Rectal smooth muscle tissue (tissue), 1 donor: ENCODE data around the gene MPP3.

Experiments
- H3K27ac ChIP-seq: one replicate; pipeline ENCODE4 v1.7.0; 2013; ENCODE audit warnings: low read depth, low read length, inconsistent platforms
- H3K27me3 ChIP-seq: one replicate; pipeline ENCODE4 v1.7.0; 2013; ENCODE audit warnings: low read length; ENCODE audit not compliant: control insufficient read depth, insufficient read depth
- H3K36me3 ChIP-seq: one replicate; pipeline ENCODE4 v1.7.0; 2013; ENCODE audit warnings: low read length; ENCODE audit not compliant: control insufficient read depth, insufficient read depth
- H3K4me1 ChIP-seq: one replicate; pipeline ENCODE4 v1.7.0; 2013; ENCODE audit warnings: low read length; ENCODE audit not compliant: control insufficient read depth, insufficient read depth
- H3K4me3 ChIP-seq: one replicate; pipeline ENCODE4 v1.7.0; 2013; ENCODE audit warnings: low read length
- H3K9ac ChIP-seq: one replicate; pipeline ENCODE4 v1.7.0; 2013; ENCODE audit warnings: low read length

The MPP3 gene

GRCh38 chr17:43820759-43821158 is 12.2 kb downstream of the MPP3 start:
- H3K9ac ChIP-seq, result no peak overlapping the region
- H3K36me3 ChIP-seq, result no peaks in the 10 kb centered on the region
- H3K27me3 ChIP-seq, result no peaks in the 10 kb centered on the region
- no peak overlapping the region for H3K27ac ChIP-seq
- H3K4me1 ChIP-seq, result peaks cover 6% of the 10 kb centered on the region
- H3K4me3 ChIP-seq, result no peak overlapping the region

DNA sequence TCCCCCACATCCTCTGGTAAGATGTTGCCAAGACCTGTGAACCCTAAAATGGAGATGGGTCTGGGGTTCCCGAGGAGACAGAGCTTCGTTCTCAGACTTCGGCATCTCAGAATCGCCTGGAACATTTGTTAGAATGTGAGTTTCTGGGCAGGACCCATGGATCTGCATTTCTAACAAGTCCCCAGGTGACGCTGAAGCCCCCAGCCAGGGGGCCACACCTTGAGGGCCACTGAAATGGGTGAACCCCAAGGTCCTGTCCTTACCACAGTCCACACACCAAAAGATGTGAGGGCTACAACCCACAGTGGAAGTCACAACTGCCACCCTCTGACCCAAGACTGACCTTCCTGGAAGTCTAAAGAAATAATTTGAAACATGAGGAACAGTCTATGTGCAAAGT is 14.0 kb downstream of the MPP3 start:
- Histone ChIP-seq H3K27me3 (no peaks in the 10 kb centered on the region), H3K36me3 (no peaks in the 10 kb centered on the region), H3K4me1 (peaks cover 6% of the 10 kb centered on the region), H3K27ac (no peak overlapping the region), H3K9ac (no peak overlapping the region), H3K4me3 (no peak overlapping the region)

DNA sequence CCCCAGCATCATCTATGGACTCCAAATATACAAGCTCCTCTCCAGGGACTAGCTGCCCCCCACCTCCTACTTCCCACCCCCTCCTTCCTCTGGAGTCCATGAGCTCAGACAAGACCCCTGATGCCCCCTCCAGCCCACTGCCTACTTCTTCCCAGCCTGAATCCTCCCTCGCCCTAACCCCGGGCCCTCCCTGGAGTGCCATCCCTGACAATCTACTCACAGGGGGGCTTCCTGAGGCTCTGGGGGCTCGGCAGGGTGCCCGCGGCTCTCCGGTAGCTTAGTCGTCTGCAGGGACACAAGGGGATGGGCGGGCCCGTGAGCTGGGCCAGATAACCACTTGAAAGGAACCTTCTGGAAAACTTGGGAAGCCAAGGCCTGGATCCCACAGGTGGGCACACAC is 15.1 kb downstream of the MPP3 start:
- Histone ChIP-seq H3K4me1 (no peaks in the 10 kb centered on the region), H3K9ac (no peak overlapping the region), H3K4me3 (no peak overlapping the region), H3K27me3 (no peaks in the 10 kb centered on the region), H3K27ac (no peak overlapping the region), H3K36me3 (no peaks in the 10 kb centered on the region)

DNA sequence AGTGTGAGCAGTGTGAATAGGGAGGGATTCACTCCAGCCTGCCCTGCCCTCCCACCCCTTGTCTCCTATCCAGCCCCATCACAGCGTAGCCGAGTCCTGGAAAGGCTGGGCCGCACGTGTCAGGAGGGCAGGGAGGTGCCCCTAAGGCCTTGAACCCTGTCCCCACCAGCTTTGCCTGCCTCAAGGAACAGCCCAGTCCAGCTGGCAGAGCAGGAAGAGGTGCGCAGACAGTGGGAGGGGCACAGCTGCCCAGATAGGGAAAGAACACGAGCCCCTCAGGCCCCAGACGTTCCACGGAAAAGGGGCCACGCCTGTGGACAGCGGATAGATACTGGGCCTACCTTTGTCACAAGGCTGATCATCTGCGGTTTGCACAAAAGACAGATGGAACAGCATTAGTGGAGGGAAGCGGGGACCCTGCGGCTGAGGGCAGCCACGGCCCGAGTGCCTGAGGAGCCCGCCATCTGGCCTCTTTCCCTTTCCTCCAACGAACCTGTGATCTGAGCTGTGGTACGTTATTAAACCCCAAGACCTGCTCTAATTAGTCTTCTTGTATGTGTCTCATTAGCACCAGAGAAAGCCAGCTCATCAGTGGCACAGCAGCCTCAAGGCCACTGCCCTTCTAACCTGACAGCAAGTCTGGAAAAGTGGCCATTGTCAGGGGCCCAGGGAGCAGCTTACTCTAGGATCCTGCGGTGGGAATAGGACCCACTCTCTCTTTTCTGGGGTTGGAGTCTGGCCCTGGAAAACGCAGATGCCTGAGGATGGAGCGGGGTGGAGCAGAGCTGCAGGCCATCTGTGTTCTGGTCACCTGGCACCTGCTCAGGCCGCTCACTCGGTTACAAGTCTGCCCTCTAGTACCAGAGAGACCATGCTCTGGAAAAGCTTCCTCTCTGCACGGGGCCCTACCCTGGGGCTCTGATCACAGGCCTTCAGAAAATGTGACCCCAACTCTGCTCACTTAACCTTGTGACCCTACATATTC is 16.3 kb downstream of the MPP3 start:
- no peak overlapping the region for H3K27ac ChIP-seq
- H3K9ac ChIP-seq, result no peak overlapping the region
- H3K4me1 ChIP-seq, result no peaks in the 10 kb centered on the region
- H3K36me3 ChIP-seq, result no peaks in the 10 kb centered on the region
- H3K27me3 ChIP-seq, result no peaks in the 10 kb centered on the region
- H3K4me3 ChIP-seq, result no peak overlapping the region

DNA sequence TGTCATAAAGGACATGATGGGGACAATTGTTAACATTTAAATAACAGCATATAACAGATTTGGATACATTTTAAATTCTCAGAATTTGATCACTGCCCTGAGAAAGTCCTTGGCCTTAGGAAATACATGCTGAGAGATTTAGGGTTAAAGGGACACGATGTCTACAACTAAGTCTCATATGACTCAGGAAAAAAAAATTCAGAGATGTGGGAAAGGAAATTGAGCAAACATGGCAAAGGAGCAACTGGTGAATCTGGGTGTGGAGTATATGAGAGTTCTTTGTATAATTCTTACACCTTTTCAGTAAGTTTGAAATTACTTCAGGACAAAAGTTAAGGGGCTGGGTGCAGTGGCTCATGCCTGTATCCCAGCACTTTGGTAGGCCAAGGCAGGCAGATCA is 18.2 kb downstream of the MPP3 start:
- no peaks in the 10 kb centered on the region for H3K36me3 ChIP-seq

DNA sequence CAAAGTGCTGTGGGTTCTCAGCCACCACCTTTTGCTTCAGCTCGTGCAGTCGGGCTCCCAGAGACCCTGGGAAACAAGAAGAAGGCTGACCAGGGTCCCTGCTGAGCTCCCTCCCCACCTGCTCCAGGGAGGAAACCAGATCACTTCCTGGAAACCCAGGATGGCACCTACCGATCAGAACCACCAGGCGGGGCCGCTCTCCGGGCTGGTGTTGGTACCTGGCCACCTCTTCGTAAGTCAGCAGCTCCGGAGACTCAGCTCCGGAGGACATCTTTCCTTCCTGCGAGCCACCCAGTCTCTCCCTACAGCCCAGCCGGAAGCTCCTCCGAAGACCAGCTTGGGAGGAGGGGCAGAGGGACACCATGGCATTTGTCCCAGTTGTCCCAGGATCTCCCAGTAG is 18.9 kb downstream of the MPP3 start:
- no peak overlapping the region for H3K4me3 ChIP-seq
- H3K36me3 ChIP-seq, result no peaks in the 10 kb centered on the region
- no peak overlapping the region for H3K27ac ChIP-seq
- no peaks in the 10 kb centered on the region for H3K4me1 ChIP-seq
- H3K27me3 ChIP-seq, result no peaks in the 10 kb centered on the region
- no peak overlapping the region for H3K9ac ChIP-seq

More for the DNA sequence above, 18.2 kb downstream of the MPP3 start:
- Histone ChIP-seq H3K4me1 (no peaks in the 10 kb centered on the region), H3K4me3 (no peak overlapping the region), H3K9ac (no peak overlapping the region), H3K27ac (no peak overlapping the region), H3K27me3 (no peaks in the 10 kb centered on the region)

DNA sequence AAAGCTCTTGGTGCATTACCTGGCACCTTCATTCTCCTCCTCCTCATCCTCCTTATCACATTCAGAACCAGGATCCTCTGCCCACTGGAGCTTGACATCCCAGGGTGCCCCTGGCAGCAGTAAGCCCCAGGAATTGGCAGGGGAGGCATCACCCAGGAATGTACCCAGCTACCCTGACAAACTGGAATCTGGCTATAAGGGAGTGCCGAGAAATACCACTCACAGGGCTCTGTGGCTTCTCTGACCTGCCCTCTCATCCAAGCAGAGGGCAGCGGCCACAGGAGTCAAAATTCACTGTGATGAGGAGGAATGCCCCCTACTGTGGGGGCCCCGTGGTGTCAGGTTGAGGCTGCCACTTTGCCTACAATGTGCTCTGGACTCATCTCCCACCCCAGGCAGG is 19.6 kb downstream of the MPP3 start:
- H3K4me1 ChIP-seq, result no peaks in the 10 kb centered on the region

GRCh38 chr17:43812396-43813265 is 20.3 kb downstream of the MPP3 start:
- Histone ChIP-seq H3K4me1 (no peaks in the 10 kb centered on the region), H3K36me3 (no peaks in the 10 kb centered on the region), H3K9ac (no peak overlapping the region), H3K27ac (no peak overlapping the region), H3K27me3 (no peaks in the 10 kb centered on the region), H3K4me3 (no peak overlapping the region)

More for the DNA sequence above, 19.6 kb downstream of the MPP3 start:
- Histone ChIP-seq H3K9ac (no peak overlapping the region), H3K4me3 (no peak overlapping the region), H3K27me3 (no peaks in the 10 kb centered on the region), H3K27ac (no peak overlapping the region), H3K36me3 (no peaks in the 10 kb centered on the region)

- Histone ChIP-seq H3K27ac (no peak overlapping the region), H3K4me3 (no peak overlapping the region), H3K4me1 (no peaks in the 10 kb centered on the region), H3K36me3 (no peaks in the 10 kb centered on the region), H3K9ac (no peak overlapping the region), H3K27me3 (no peaks in the 10 kb centered on the region)
Measured at GRCh38 chr17:43810823-43811222, 22.1 kb downstream of the MPP3 start.

GRCh38 chr17:43810226-43810715 is 22.7 kb downstream of the MPP3 start:
- Histone ChIP-seq H3K4me1 (no peaks in the 10 kb centered on the region), H3K36me3 (no peaks in the 10 kb centered on the region), H3K9ac (no peak overlapping the region), H3K27me3 (no peaks in the 10 kb centered on the region), H3K27ac (no peak overlapping the region), H3K4me3 (no peak overlapping the region)

- Histone ChIP-seq H3K36me3 (no peaks in the 10 kb centered on the region), H3K4me3 (no peak overlapping the region), H3K4me1 (no peaks in the 10 kb centered on the region), H3K27me3 (no peaks in the 10 kb centered on the region), H3K9ac (no peak overlapping the region), H3K27ac (no peak overlapping the region)
Measured at GRCh38 chr17:43809121-43809520, 23.8 kb downstream of the MPP3 start.

GRCh38 chr17:43808076-43808475 is 24.9 kb downstream of the MPP3 start:
- Histone ChIP-seq H3K4me1 (no peaks in the 10 kb centered on the region), H3K27me3 (no peaks in the 10 kb centered on the region), H3K9ac (no peak overlapping the region), H3K27ac (no peak overlapping the region), H3K4me3 (no peak overlapping the region), H3K36me3 (no peaks in the 10 kb centered on the region)
